ENCODE measurements around the gene DHX38. TPM values are rescaled to one million over a fixed set of nuclear protein-coding genes. Genes with fewer than 3 reads are reported as not detected.
"Not testable (repeated sequence)": the region's sequence is repeated elsewhere in the genome, so short reads cannot be mapped to it uniquely, and the experiment has no call there.

DHX38 gene
- polyA plus RNA-seq, 1 of the 3 experiments (the other 2 are of a cell fraction): 75.0 TPM

DNA sequence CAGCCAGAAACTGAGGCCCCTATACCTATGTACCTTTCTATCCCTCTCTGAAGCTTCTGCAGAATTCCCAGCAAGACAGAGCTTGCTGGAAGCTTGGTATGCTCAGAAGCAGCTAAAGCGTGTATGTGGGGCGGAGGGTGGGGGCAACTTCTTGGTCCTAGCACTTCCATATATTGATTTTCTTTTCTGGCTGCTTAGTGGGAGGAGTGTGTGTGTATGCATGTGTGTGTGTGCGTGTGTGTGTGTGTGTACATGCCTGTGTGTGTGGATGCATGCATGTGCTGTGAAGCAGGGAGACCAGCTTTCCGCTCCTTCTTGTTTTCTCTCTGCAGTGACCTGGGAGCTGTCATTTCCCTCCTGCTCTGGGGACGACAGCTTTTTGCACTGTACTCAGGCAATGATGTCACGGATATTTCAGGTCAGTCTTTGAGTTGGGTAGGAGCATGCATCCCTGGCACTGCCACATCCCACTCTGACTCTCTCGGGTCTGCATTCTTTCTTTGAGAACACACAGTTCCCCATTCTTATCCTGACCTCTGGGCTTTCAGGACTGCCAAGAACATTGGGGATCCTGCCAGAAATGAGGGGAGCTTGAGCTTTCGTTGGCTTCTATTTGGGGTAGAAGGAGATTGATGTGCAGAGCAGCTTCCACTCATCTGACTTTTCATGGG lies 20.0 kb upstream of the DHX38 start:
- TF ChIP-seq, protein P1, sequence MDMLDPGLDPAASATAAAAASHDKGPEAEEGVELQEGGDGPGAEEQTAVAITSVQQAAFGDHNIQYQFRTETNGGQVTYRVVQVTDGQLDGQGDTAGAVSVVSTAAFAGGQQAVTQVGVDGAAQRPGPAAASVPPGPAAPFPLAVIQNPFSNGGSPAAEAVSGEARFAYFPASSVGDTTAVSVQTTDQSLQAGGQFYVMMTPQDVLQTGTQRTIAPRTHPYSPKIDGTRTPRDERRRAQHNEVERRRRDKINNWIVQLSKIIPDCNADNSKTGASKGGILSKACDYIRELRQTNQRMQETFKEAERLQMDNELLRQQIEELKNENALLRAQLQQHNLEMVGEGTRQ (IDR thresholded peaks at IDR 0.05; ENCODE audit: borderline replicate concordance, low read depth, low read length): no peak
- TF ChIP-seq, protein P2, sequence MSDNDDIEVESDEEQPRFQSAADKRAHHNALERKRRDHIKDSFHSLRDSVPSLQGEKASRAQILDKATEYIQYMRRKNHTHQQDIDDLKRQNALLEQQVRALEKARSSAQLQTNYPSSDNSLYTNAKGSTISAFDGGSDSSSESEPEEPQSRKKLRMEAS (IDR thresholded peaks at IDR 0.05; ENCODE audit: low read depth): no peak
- no peak for TF ChIP-seq SMC3 (IDR thresholded peaks at IDR 0.05; ENCODE audit: low read depth, low read length)
- no peak for TF ChIP-seq SIN3A (IDR thresholded peaks at IDR 0.05; ENCODE audit: borderline replicate concordance, low read depth, low read length)
- TF ChIP-seq MXI1 (IDR thresholded peaks at IDR 0.05; ENCODE audit: low read depth, low read length): no peak
- no peak for TF ChIP-seq RFX5 (IDR thresholded peaks at IDR 0.05; ENCODE audit: low read length)
- TF ChIP-seq ELF1 (IDR thresholded peaks at IDR 0.05): no peak
- no peak for TF ChIP-seq EZH2phosphoT487 (IDR thresholded peaks at IDR 0.05; ENCODE audit: borderline replicate concordance, low read depth)
- no peak for TF ChIP-seq RCOR1 (IDR thresholded peaks at IDR 0.05; ENCODE audit: low read length)
- TF ChIP-seq, protein P3, sequence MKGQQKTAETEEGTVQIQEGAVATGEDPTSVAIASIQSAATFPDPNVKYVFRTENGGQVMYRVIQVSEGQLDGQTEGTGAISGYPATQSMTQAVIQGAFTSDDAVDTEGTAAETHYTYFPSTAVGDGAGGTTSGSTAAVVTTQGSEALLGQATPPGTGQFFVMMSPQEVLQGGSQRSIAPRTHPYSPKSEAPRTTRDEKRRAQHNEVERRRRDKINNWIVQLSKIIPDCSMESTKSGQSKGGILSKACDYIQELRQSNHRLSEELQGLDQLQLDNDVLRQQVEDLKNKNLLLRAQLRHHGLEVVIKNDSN (IDR thresholded peaks at IDR 0.05; ENCODE audit: borderline replicate concordance, low read depth): no peak
- TF ChIP-seq RAD21 (IDR thresholded peaks at IDR 0.05; ENCODE audit: low read length): no peak
- TF ChIP-seq TAF1 (IDR thresholded peaks at IDR 0.05; ENCODE audit: borderline replicate concordance, low read depth, low read length): no peak
- TF ChIP-seq, protein P4, sequence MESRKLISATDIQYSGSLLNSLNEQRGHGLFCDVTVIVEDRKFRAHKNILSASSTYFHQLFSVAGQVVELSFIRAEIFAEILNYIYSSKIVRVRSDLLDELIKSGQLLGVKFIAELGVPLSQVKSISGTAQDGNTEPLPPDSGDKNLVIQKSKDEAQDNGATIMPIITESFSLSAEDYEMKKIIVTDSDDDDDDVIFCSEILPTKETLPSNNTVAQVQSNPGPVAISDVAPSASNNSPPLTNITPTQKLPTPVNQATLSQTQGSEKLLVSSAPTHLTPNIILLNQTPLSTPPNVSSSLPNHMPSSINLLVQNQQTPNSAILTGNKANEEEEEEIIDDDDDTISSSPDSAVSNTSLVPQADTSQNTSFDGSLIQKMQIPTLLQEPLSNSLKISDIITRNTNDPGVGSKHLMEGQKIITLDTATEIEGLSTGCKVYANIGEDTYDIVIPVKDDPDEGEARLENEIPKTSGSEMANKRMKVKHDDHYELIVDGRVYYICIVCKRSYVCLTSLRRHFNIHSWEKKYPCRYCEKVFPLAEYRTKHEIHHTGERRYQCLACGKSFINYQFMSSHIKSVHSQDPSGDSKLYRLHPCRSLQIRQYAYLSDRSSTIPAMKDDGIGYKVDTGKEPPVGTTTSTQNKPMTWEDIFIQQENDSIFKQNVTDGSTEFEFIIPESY (IDR thresholded peaks at IDR 0.05; ENCODE audit: borderline replicate concordance, low read depth): no peak
- no peak for TF ChIP-seq EP300 (IDR thresholded peaks at IDR 0.05; ENCODE audit: borderline replicate concordance in 1 of 2, low read depth in 1 of 2, low read length in 1 of 2)
- TF ChIP-seq FOXJ3 (CRISPR knock-in tag; IDR thresholded peaks at IDR 0.05): no peak
- TF ChIP-seq MEF2A (IDR thresholded peaks at IDR 0.05; ENCODE audit: borderline replicate concordance, low read depth): no peak
- DNase-seq: no peak
- Histone ChIP-seq H3K9me3 (no peaks in the 10 kb centered on the region), H3K9me2 (no peaks in the 10 kb centered on the region), H3K27ac (ENCODE audit: low read depth in 2 of 2, low read length in 1 of 2) (no peak overlapping the region), H3K27me3 (ENCODE audit: insufficient read depth) (no peaks in the 10 kb centered on the region), H3F3A (replicated peaks; ENCODE audit: insufficient read depth) (no peaks in the 10 kb centered on the region), H2AFZ (ENCODE audit: low read depth) (no peak overlapping the region), H3K4me2 (no peak overlapping the region), H3K79me2 (ENCODE audit: insufficient read depth) (no peaks in the 10 kb centered on the region), H3K4me3 (ENCODE audit: low read depth in 2 of 2, low read length in 1 of 2) (no peak overlapping the region), H3K36me3 (replicated peaks in 1 of 2; ENCODE audit: control insufficient read depth in 1 of 2, insufficient read depth in 2 of 2, low read length in 1 of 2) (no peaks in the 10 kb centered on the region), H3K9ac (no peak overlapping the region), H3K4me1 (ENCODE audit: control insufficient read depth in 1 of 2, insufficient read depth in 2 of 2, low read depth in 1 of 2, low read length in 1 of 2) (no peaks in the 10 kb centered on the region), H4K20me1 (ENCODE audit: insufficient read depth) (no peaks in the 10 kb centered on the region)
- ChIA-PET CTCF (no interaction called here), POLR2A (no interaction called here)
- WGBS (ENCODE audit: low lambda C conversion rate): 86% methylated on average over 8 of the region's 8 CpGs

DNA sequence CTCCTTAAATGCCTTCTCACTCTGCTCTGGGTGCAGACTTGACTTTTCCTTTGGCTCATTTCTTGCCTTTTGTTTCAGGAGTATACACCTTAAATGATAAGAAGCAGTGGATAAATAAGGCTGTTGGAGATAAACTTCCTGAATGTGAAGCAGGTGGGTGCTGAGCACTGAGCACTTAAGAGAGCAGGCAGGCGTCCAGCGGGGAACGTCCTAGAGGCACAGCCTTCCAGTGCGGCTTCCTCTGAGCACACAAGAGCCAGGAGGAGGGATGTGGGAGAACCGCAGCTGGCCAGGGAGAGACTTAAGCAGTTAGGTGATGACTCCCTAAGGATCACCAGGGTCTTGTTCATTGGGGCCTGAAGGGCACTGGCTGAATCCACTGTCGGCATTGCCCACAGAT lies 18.6 kb upstream of the DHX38 start:
- 87% methylated on average over 2 of the region's 6 CpGs for WGBS (ENCODE audit: low lambda C conversion rate)
- CTCF ChIA-PET: interaction anchor here (1.6 kb wide), 1 partner anchor 8 kb away, joined by 3 read pairs; no protein-coding TSS in a partner anchor
- POLR2A ChIA-PET: not testable (repeated sequence)

DNA sequence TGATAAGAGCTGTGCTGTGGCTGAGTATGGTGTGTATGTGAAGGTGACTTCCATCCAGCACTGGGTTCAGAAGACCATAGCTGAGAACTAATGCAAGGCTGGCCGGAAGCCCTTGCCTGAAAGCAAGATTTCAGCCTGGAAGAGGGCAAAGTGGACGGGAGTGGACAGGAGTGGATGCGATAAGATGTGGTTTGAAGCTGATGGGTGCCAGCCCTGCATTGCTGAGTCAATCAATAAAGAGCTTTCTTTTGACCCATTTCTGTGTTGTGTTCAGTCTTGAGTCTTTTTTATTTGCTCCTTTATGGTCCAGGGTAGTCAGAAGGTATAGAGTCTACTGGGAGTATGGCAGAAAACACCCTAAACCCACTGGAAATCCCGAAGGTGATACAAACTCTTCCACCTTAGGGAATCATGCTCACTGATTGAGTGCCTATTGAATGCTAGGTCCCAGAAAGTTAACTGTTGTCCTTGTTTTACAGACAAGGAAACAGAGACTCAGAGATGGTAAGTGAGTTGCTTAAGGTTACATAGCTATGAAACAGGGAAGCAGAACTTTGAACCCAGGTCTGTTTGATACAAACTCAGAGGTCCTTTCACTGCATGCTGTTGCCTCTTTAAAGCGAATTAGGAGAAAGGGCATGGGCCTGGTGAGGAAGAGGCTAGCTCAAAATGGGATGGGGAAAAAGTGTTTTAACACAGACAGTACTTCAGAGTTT lies 16.5 kb upstream of the DHX38 start:
- H3K27ac ChIP-seq (ENCODE audit: low read depth in 2 of 2, low read length in 1 of 2); DNase-seq; H3K4me2 ChIP-seq; H3K9me2 ChIP-seq; H2AFZ ChIP-seq (ENCODE audit: low read depth); H3K9me3 ChIP-seq; H3K4me1 ChIP-seq (ENCODE audit: control insufficient read depth in 1 of 2, insufficient read depth in 2 of 2, low read depth in 1 of 2, low read length in 1 of 2); POLR2A ChIA-PET; H3K36me3 ChIP-seq (replicated peaks in 1 of 2; ENCODE audit: control insufficient read depth in 1 of 2, insufficient read depth in 2 of 2, low read length in 1 of 2); H3K4me3 ChIP-seq (ENCODE audit: low read depth in 2 of 2, low read length in 1 of 2); H4K20me1 ChIP-seq (ENCODE audit: insufficient read depth); H3F3A ChIP-seq (replicated peaks; ENCODE audit: insufficient read depth); H3K79me2 ChIP-seq (ENCODE audit: insufficient read depth); H3K27me3 ChIP-seq (ENCODE audit: insufficient read depth); H3K9ac ChIP-seq: not testable (repeated sequence)
- 88% methylated on average over 2 of the region's 5 CpGs for WGBS (ENCODE audit: low lambda C conversion rate)
- CTCF ChIA-PET: interaction anchor here (1.6 kb wide), 1 partner anchor 10 kb away, joined by 6 read pairs; no protein-coding TSS in a partner anchor

More for the DNA sequence above, 18.6 kb upstream of the DHX38 start:
- H3K9me3 ChIP-seq; H3K9me2 ChIP-seq; H3K9ac ChIP-seq; H3K27me3 ChIP-seq (ENCODE audit: insufficient read depth); H3K4me2 ChIP-seq; H3K4me3 ChIP-seq (ENCODE audit: low read depth in 2 of 2, low read length in 1 of 2); H3F3A ChIP-seq (replicated peaks; ENCODE audit: insufficient read depth); H3K79me2 ChIP-seq (ENCODE audit: insufficient read depth); H2AFZ ChIP-seq (ENCODE audit: low read depth); H3K36me3 ChIP-seq (replicated peaks in 1 of 2; ENCODE audit: control insufficient read depth in 1 of 2, insufficient read depth in 2 of 2, low read length in 1 of 2); H3K27ac ChIP-seq (ENCODE audit: low read depth in 2 of 2, low read length in 1 of 2); DNase-seq; H3K4me1 ChIP-seq (ENCODE audit: control insufficient read depth in 1 of 2, insufficient read depth in 2 of 2, low read depth in 1 of 2, low read length in 1 of 2); H4K20me1 ChIP-seq (ENCODE audit: insufficient read depth): not testable (repeated sequence)

All from SK-N-SH (cell line).